ENCODE data around the gene MAGI2.

Gene MAGI2

DNA sequence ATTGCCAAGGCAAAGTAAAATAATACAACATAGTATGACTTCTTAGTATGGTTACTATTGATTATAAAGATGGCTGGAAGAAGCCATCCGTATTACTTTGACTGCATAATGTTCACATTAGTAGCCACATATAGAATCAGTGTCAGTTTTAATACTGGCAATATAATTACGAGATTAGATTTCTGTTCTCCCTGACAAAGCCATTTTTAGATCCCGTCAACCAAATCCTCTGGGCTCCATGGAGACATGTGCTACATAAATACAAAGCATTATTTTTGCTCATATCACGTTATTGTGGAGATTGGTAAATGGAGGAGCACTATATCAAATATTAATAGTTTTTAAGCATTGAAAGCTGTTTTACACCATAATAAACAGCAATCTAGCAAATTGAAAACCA, 124.0 kb downstream of the MAGI2 start:
- TF ChIP-seq PPARA (CRISPR knock-in tag; IDR thresholded peaks at IDR 0.05; ENCODE audit: borderline replicate concordance), result no peak
- no peak for TF ChIP-seq SNAI2 (CRISPR knock-in tag; IDR thresholded peaks at IDR 0.05)
- no peak for TF ChIP-seq CSDC2 (CRISPR knock-in tag; IDR thresholded peaks at IDR 0.05)
- no peak for TF ChIP-seq ZNF565 (CRISPR knock-in tag; conservative IDR thresholded peaks at IDR 0.05; ENCODE audit: low read depth)
- no peak for TF ChIP-seq BACH2 (CRISPR knock-in tag; IDR thresholded peaks at IDR 0.05; ENCODE audit: borderline replicate concordance)
- TF ChIP-seq, protein P1, sequence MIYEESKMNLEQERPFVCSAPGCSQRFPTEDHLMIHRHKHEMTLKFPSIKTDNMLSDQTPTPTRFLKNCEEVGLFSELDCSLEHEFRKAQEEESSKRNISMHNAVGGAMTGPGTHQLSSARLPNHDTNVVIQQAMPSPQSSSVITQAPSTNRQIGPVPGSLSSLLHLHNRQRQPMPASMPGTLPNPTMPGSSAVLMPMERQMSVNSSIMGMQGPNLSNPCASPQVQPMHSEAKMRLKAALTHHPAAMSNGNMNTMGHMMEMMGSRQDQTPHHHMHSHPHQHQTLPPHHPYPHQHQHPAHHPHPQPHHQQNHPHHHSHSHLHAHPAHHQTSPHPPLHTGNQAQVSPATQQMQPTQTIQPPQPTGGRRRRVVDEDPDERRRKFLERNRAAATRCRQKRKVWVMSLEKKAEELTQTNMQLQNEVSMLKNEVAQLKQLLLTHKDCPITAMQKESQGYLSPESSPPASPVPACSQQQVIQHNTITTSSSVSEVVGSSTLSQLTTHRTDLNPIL (CRISPR knock-in tag; IDR thresholded peaks at IDR 0.05; ENCODE audit: low read depth), result no peak
- TF ChIP-seq OSR1 (CRISPR knock-in tag; IDR thresholded peaks at IDR 0.05), result no peak
- TF ChIP-seq, protein P2, sequence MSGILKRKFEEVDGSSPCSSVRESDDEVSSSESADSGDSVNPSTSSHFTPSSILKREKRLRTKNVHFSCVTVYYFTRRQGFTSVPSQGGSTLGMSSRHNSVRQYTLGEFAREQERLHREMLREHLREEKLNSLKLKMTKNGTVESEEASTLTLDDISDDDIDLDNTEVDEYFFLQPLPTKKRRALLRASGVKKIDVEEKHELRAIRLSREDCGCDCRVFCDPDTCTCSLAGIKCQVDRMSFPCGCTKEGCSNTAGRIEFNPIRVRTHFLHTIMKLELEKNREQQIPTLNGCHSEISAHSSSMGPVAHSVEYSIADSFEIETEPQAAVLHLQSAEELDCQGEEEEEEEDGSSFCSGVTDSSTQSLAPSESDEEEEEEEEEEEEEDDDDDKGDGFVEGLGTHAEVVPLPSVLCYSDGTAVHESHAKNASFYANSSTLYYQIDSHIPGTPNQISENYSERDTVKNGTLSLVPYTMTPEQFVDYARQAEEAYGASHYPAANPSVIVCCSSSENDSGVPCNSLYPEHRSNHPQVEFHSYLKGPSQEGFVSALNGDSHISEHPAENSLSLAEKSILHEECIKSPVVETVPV (CRISPR knock-in tag; IDR thresholded peaks at IDR 0.05), result no peak
- no peak for TF ChIP-seq ARNTL (CRISPR knock-in tag; IDR thresholded peaks at IDR 0.05; ENCODE audit: borderline replicate concordance, low read depth)
- no peak for TF ChIP-seq ZC3H10 (CRISPR knock-in tag; IDR thresholded peaks at IDR 0.05)

DNA sequence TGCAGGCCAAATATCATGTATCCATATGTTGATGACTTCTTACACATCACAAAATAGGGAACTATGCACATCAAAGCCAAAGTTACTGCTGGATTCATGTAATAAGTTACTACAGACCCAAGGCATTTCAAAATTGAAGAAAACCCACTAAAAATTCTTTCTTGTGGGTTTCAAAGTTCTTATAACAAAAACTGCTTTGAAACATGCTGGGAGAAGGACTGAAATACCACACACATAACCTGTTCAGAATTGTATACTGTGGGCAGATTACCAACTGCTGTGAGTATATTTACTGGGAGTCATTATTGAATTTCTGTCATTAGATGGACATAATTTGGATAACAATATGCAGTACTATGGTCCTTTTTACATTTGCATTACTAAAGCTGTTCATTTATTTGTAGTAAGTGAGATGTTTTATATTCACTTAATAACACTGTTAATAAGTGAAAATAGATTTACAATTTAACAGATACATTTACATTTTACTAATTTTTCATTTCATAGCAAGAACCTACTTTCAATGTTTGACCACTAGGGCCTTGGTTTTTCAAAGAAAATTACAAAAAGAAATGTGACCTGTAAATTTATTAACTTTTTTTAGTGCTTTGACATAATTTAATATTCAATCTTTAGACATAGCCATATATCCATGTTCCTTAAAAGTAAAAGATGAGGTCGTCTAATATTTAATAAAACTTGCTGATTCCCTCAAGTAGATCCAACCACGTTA, 132.6 kb downstream of the MAGI2 start:
- no peak for ATAC-seq
- no peak for TF ChIP-seq ZNF70 (CRISPR knock-in tag; IDR thresholded peaks at IDR 0.05)
- no peak for TF ChIP-seq ISL1 (CRISPR knock-in tag; IDR thresholded peaks at IDR 0.05)
- TF ChIP-seq TOX (CRISPR knock-in tag; IDR thresholded peaks at IDR 0.05; ENCODE audit: borderline replicate concordance), result no peak
- TF ChIP-seq ZC3H10 (CRISPR knock-in tag; IDR thresholded peaks at IDR 0.05), result no peak
- TF ChIP-seq TCF4 (CRISPR knock-in tag; IDR thresholded peaks at IDR 0.05; ENCODE audit: borderline replicate concordance), result no peak
- TF ChIP-seq ESRRG (CRISPR knock-in tag; IDR thresholded peaks at IDR 0.05), result no peak
- TF ChIP-seq, protein P1 (CRISPR knock-in tag; IDR thresholded peaks at IDR 0.05; ENCODE audit: low read depth), result no peak
- TF ChIP-seq, protein P3, sequence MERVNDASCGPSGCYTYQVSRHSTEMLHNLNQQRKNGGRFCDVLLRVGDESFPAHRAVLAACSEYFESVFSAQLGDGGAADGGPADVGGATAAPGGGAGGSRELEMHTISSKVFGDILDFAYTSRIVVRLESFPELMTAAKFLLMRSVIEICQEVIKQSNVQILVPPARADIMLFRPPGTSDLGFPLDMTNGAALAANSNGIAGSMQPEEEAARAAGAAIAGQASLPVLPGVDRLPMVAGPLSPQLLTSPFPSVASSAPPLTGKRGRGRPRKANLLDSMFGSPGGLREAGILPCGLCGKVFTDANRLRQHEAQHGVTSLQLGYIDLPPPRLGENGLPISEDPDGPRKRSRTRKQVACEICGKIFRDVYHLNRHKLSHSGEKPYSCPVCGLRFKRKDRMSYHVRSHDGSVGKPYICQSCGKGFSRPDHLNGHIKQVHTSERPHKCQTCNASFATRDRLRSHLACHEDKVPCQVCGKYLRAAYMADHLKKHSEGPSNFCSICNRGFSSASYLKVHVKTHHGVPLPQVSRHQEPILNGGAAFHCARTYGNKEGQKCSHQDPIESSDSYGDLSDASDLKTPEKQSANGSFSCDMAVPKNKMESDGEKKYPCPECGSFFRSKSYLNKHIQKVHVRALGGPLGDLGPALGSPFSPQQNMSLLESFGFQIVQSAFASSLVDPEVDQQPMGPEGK (CRISPR knock-in tag; IDR thresholded peaks at IDR 0.05; ENCODE audit: borderline replicate concordance), result no peak
- no peak for TF ChIP-seq CSDC2 (CRISPR knock-in tag; IDR thresholded peaks at IDR 0.05)
- TF ChIP-seq SNAI2 (CRISPR knock-in tag; IDR thresholded peaks at IDR 0.05), result no peak
- TF ChIP-seq ZFP3 (CRISPR knock-in tag; IDR thresholded peaks at IDR 0.05), result no peak
- TF ChIP-seq GLIS3 (CRISPR knock-in tag; IDR thresholded peaks at IDR 0.05), result no peak
- TF ChIP-seq RARB (CRISPR knock-in tag; IDR thresholded peaks at IDR 0.05), result no peak
- TF ChIP-seq, protein P4, sequence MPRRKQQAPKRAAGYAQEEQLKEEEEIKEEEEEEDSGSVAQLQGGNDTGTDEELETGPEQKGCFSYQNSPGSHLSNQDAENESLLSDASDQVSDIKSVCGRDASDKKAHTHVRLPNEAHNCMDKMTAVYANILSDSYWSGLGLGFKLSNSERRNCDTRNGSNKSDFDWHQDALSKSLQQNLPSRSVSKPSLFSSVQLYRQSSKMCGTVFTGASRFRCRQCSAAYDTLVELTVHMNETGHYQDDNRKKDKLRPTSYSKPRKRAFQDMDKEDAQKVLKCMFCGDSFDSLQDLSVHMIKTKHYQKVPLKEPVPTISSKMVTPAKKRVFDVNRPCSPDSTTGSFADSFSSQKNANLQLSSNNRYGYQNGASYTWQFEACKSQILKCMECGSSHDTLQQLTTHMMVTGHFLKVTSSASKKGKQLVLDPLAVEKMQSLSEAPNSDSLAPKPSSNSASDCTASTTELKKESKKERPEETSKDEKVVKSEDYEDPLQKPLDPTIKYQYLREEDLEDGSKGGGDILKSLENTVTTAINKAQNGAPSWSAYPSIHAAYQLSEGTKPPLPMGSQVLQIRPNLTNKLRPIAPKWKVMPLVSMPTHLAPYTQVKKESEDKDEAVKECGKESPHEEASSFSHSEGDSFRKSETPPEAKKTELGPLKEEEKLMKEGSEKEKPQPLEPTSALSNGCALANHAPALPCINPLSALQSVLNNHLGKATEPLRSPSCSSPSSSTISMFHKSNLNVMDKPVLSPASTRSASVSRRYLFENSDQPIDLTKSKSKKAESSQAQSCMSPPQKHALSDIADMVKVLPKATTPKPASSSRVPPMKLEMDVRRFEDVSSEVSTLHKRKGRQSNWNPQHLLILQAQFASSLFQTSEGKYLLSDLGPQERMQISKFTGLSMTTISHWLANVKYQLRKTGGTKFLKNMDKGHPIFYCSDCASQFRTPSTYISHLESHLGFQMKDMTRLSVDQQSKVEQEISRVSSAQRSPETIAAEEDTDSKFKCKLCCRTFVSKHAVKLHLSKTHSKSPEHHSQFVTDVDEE (CRISPR knock-in tag; IDR thresholded peaks at IDR 0.05), result no peak
- TF ChIP-seq, protein P2 (CRISPR knock-in tag; IDR thresholded peaks at IDR 0.05), result no peak
- no peak for TF ChIP-seq ZNF565 (CRISPR knock-in tag; conservative IDR thresholded peaks at IDR 0.05; ENCODE audit: low read depth)
- no peak for TF ChIP-seq ARNTL (CRISPR knock-in tag; IDR thresholded peaks at IDR 0.05; ENCODE audit: borderline replicate concordance, low read depth)

More for the DNA sequence above, 124.0 kb downstream of the MAGI2 start:
- ATAC-seq, result no peak

Measured in SK-N-SH treated with all-trans-retinoic acid at 6 μM for 48 hours (cell line).